IMR-90 (cell line): Measurements from ENCODE around the gene FRZB. TPM values are rescaled to one million over a fixed set of nuclear protein-coding genes. Genes with fewer than 3 reads are reported as not detected.

ENCODE experiments used
- ATAC-seq: fragments of 200-7000 bp; cut with Tn5 transposase; 2 replicates; pipeline ENCODE4 v1.9.1; 2020; ENCODE audit warnings: low read depth, mild to moderate bottlenecking, moderate library complexity
- BruUV-seq: library from RNA; stranded (reverse); fragments of 400-500 nt; replicated peaks from 2 replicates; lab custom pipeline; 2021; lab: Mats Ljungman, UMichigan
- CTCF ChIA-PET: fragments of 300-600 bp; formaldehyde crosslinking; extraction: SDS; loops from one replicate; lab custom pipeline; 2021; ENCODE audit warnings: antibody characterized with exemption; lab: Yijun Ruan, JAX
- POLR2A ChIA-PET: fragments of 300-600 bp; sonication (Branson Sonifier 250); formaldehyde crosslinking; loops from one replicate; lab custom pipeline; 2022; ENCODE audit warnings: antibody characterized with exemption; ENCODE audit not compliant: unreplicated experiment; lab: Charles Lee
- DNase-seq: peaks from one replicate; pipeline ENCODE4 v3.0.0; 2013
- H2AFZ ChIP-seq: replicated peaks from 2 replicates; pipeline ENCODE3; 2013; ENCODE audit warnings: low read length, mild to moderate bottlenecking; ENCODE audit not compliant: poor library complexity
- H2AK5ac ChIP-seq: 2 replicates; pipeline ENCODE4 v1.6.1; 2013; ENCODE audit warnings: low read depth, low read length, inconsistent platforms
- H2AK9ac ChIP-seq: replicated peaks from 2 replicates; pipeline ENCODE3; 2013; ENCODE audit warnings: mild to moderate bottlenecking, low read depth, low read length, moderate library complexity; ENCODE audit not compliant: poor library complexity
- H2BK120ac ChIP-seq: 2 replicates; pipeline ENCODE4 v1.6.1; 2013; ENCODE audit warnings: low read depth, low read length, inconsistent platforms
- H2BK15ac ChIP-seq: 3 replicates; pipeline ENCODE4 v1.6.1; 2013; ENCODE audit warnings: low read depth, low read length, inconsistent platforms
- H2BK20ac ChIP-seq: 2 replicates; pipeline ENCODE4 v1.6.1; 2013; ENCODE audit warnings: low read depth, mild to moderate bottlenecking, inconsistent platforms, low read length, moderate library complexity
- H2BK5ac ChIP-seq: 2 replicates; pipeline ENCODE4 v1.6.1; 2013; ENCODE audit warnings: mild to moderate bottlenecking, low read depth, low read length, inconsistent platforms; ENCODE audit not compliant: poor library complexity, severe bottlenecking
- H3K14ac ChIP-seq: replicated peaks from 2 replicates; pipeline ENCODE4 v1.6.1; 2013; ENCODE audit warnings: low read depth, low read length, inconsistent platforms
- H3K18ac ChIP-seq: 2 replicates; pipeline ENCODE4 v1.6.1; 2013; ENCODE audit warnings: low read depth, low read length, control low read depth
- H3K23ac ChIP-seq: 2 replicates; pipeline ENCODE4 v1.6.1; 2013; ENCODE audit warnings: low read depth, low read length, inconsistent platforms
- H3K27ac ChIP-seq: 2 replicates; pipeline ENCODE4 v1.5.1; 2013; ENCODE audit warnings: mild to moderate bottlenecking, control low read depth, low read length; ENCODE audit not compliant: insufficient read depth
- H3K27me3 ChIP-seq: 2 replicates; pipeline ENCODE4 v1.6.1; 2013; ENCODE audit warnings: low read length; ENCODE audit not compliant: control insufficient read depth, insufficient read depth
- H3K36me3 ChIP-seq: 2 replicates; pipeline ENCODE4 v1.6.1; 2013; ENCODE audit warnings: low read length, mixed read lengths; ENCODE audit not compliant: control insufficient read depth, insufficient read depth
- H3K4ac ChIP-seq: 2 replicates; pipeline ENCODE4 v1.6.1; 2013; ENCODE audit warnings: low read depth, low read length, inconsistent platforms
- H3K4me1 ChIP-seq: 2 replicates; pipeline ENCODE4 v1.6.1; 2013; ENCODE audit warnings: low read length, mixed read lengths; ENCODE audit not compliant: control insufficient read depth, insufficient read depth
- H3K4me2 ChIP-seq: 2 replicates; pipeline ENCODE4 v1.6.1; 2013; ENCODE audit warnings: low read depth, mild to moderate bottlenecking, control low read depth, low read length, moderate library complexity
- H3K4me3 ChIP-seq: 2 replicates; pipeline ENCODE4 v1.5.1; 2013; ENCODE audit warnings: low read depth, mild to moderate bottlenecking, control low read depth, low read length, moderate library complexity; ENCODE audit not compliant: insufficient read depth
- H3K56ac ChIP-seq: 2 replicates; pipeline ENCODE4 v1.6.1; 2013; ENCODE audit warnings: low read length, inconsistent platforms; ENCODE audit not compliant: insufficient read depth; ENCODE audit errors: extremely low read depth
- H3K79me1 ChIP-seq, 2 experiments: 2 replicates each; pipeline ENCODE4 v1.6.1; 2013; ENCODE audit warnings: low read length in 2 of 2, inconsistent platforms in 1 of 2, low read depth in 1 of 2
- H3K9ac ChIP-seq: 2 replicates; pipeline ENCODE4 v1.6.1; 2013; ENCODE audit warnings: low read depth, low read length, control low read depth
- H3K9me1 ChIP-seq: 2 replicates; pipeline ENCODE4 v1.6.1; 2013; ENCODE audit warnings: low read length, inconsistent platforms; ENCODE audit not compliant: insufficient read depth
- H3K9me3 ChIP-seq: 2 replicates; pipeline ENCODE4 v1.6.1; 2013; ENCODE audit warnings: low read length; ENCODE audit not compliant: control insufficient read depth, insufficient read depth
- H4K20me1 ChIP-seq: 2 replicates; pipeline ENCODE4 v1.6.1; 2013; ENCODE audit warnings: low read length, inconsistent platforms; ENCODE audit not compliant: insufficient read depth
- H4K5ac ChIP-seq: 2 replicates; pipeline ENCODE4 v1.6.1; 2013; ENCODE audit warnings: mild to moderate bottlenecking, low read depth, low read length, control low read depth
- H4K8ac ChIP-seq, 2 experiments: 2 replicates each; pipeline ENCODE4 v1.6.1; 2013; ENCODE audit warnings: low read depth in 2 of 2, low read length in 2 of 2, control low read depth in 1 of 2, inconsistent platforms in 1 of 2
- H4K91ac ChIP-seq: 2 replicates; pipeline ENCODE4 v1.6.1; 2013; ENCODE audit warnings: low read depth, low read length, inconsistent platforms; ENCODE audit not compliant: insufficient read depth
- MAFK ChIP-seq: IDR thresholded peaks from 2 replicates; pipeline ENCODE4 v1.6.1; 2012; ENCODE audit warnings: low read depth, low read length, improper control_type of control experiment
- POLR2A ChIP-seq: IDR thresholded peaks from 2 replicates; pipeline ENCODE4 v1.6.1; 2012; ENCODE audit warnings: mild to moderate bottlenecking, low read depth, low read length
- WGBS, 2 experiments: methylation state at CpG; one replicate each; pipeline versions ENCODE4 v1.1.5 to v1.1.7; 2013; ENCODE audit warnings: missing lambda C conversion rate in 2 of 2; ENCODE audit not compliant: insufficient read length in 1 of 2; ENCODE audit errors: extremely low coverage in 2 of 2; 5-methylcytosine and 5-hydroxymethylcytosine counted together
- dilution Hi-C: fragments of 300-500 bp; cut with HindIII; formaldehyde crosslinking; loops from one replicate; pipeline ENCODE4 v1.14.3; 2018; ENCODE audit warnings: low sequenced_read_pairs; ENCODE audit not compliant: unreplicated experiment
- in situ Hi-C: fragments of 300-500 bp; cut with MboI; formaldehyde crosslinking; loops from 3 replicates; pipeline ENCODE4 v1.14.3; 2019; ENCODE audit warnings: low sequenced_read_pairs, inconsistent platforms, mixed read lengths
- intact Hi-C: fragments of 100-400 bp; cut with micrococcal nuclease; formaldehyde crosslinking; loops from 2 replicates; pipeline ENCODE4 v1.10.0; 2022
- polyA plus RNA-seq, 3 experiments: library from polyadenylated mRNA; depleted of rRNA; stranded (reverse); fragments of >200 nt; gene quantifications; 2 replicates each; pipeline ENCODE4 v1.2.3, GENCODE V29; 2012; ENCODE audit warnings: low replicate concordance in 1 of 3
- total RNA-seq: library from RNA; depleted of rRNA; stranded (reverse); fragments of >200 nt; gene quantifications from 2 replicates; pipeline ENCODE4 v1.2.3, GENCODE V29; 2012

FRZB gene
- total and polyA plus RNA-seq, 2 of the 4 experiments (the other 2 are of a cell fraction): 0.18 to 1.2 TPM

DNA sequence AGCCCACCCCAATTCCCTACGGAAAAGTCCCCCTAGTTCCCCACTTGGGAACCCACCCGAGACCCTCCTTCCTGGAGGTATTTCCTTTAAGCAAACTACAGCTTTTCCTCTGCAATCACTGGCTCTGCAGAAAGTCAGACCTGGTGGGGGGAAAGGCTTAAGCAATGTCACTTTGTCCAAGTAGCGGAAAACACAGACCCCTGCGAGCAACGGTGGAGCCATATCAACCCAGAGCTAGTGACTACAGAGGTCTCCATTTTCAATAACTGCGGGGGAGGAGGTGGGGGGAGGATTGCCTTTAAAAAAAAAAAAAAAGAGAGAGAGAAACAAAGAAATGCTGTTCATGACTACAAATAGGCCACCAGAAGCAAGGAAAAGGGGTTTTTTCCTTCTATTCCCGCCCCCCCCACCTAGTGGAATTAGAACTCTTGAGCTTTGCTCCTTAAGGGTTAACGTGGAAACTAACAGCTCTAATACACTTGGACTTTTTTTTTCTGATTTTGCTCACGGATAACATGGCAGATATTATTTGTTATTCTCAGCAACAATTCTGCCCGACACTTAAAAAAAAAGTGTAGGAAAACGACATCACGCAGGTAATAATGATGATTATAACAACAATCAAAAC is 1.1 kb upstream of the FRZB start:
- Histone ChIP-seq H3K27ac (no peak overlapping the region), H2AK5ac (no peak overlapping the region), H2BK20ac (no peak overlapping the region), H3K36me3 (no peaks in the 10 kb centered on the region), H4K5ac (no peak overlapping the region), H2BK120ac (no peak overlapping the region), H3K4me1 (peaks cover 3% of the 10 kb centered on the region; the same call in 1 of the 2 replicates), H3K18ac (no peak overlapping the region), H3K56ac (no peak overlapping the region), H3K23ac (0 out of 2 replicates have a peak overlapping the region, but pooled peaks have one; percentile 9), H4K91ac (no peak overlapping the region), H2BK15ac (no peak overlapping the region), H2AK9ac (peak overlapping the region; percentile 58), H3K4me2 (peak overlapping the region; percentile 83; the same call in 1 of the 2 replicates), H3K27me3 (no peaks in the 10 kb centered on the region), H4K20me1 (no peaks in the 10 kb centered on the region), H4K8ac (peak overlapping the region in 1 of 2 experiments; percentile 67; a peak in 1 of 4 replicates), H3K79me1 (no peaks in the 10 kb centered on the region), H3K4ac (no peak overlapping the region; the same call in 1 of the 2 replicates), H3K9me1 (0 out of 2 replicates have a peak, but pooled peaks cover 4% of the 10 kb centered on the region), H3K14ac (no peak overlapping the region; the same call in 1 of the 2 replicates), H2AFZ (peak overlapping the region; percentile 96), H3K9me3 (no peaks in the 10 kb centered on the region), H3K4me3 (peak overlapping the region; percentile 48; the same call in 1 of the 2 replicates), H3K9ac (no peak overlapping the region; the same call in 1 of the 2 replicates), H2BK5ac (no peak overlapping the region)
- intact Hi-C loops: no loop called here
- WGBS, 2 experiments: no CpG with 5 or more reads among the region's 12 CpGs
- dilution Hi-C loops: no loop called here
- CTCF ChIA-PET: interaction anchor here (1.1 to 1.5 kb wide), 2 partner anchors 11 to 113 kb away, joined by 3 read pairs; no protein-coding TSS in a partner anchor
- ATAC-seq (no peak), DNase-seq (no peak)
- BruUV-seq: no TSS peak
- TF ChIP-seq POLR2A: no peak
- no peak for TF ChIP-seq MAFK
- POLR2A ChIA-PET: no interaction called here
- in situ Hi-C loops: no loop called here
